Hematopoietic multipotent progenitor cell treated with erythropoietin and hydrocortisone succinate and interleukin-3 and kit ligand, for 15 days (in vitro differentiated cells): Measurements from ENCODE around the gene FLYWCH2.

Source experiments
- DNase-seq: peaks from one replicate; pipeline ENCODE4 v3.0.0-alpha.2; 2015; ENCODE audit warnings: low spot score

The FLYWCH2 gene, protein sequence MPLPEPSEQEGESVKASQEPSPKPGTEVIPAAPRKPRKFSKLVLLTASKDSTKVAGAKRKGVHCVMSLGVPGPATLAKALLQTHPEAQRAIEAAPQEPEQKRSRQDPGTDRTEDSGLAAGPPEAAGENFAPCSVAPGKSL

GRCh38 chr16:2882650-2883457 lies at the start of gene FLYWCH2:
FLYWCH2 (plus strand) TSS chr16:2883215; CDS start chr16:2896450, 13,235 bp downstream.
- DNase-seq = peak; percentile 96

DNA sequence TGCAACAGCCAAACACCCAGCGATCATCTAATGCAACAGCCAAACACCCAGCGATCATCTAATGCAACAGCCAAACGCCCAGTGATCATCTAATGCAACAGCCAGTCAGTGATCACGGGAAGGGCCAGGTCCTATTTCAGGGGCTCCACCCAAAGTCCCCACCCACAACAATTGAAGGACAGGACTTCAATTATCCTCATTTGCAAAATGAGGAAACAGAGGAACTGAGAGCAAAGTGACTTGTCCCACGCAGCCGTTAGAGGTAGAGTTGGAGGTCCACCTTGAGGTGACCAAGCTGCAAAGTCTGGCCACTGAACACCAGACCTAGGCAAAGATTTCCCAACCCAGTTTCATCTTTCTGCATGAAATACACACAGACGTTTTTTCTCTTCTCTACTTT lies 49.2 kb upstream of the FLYWCH2 start:
- no peak for DNase-seq

DNA sequence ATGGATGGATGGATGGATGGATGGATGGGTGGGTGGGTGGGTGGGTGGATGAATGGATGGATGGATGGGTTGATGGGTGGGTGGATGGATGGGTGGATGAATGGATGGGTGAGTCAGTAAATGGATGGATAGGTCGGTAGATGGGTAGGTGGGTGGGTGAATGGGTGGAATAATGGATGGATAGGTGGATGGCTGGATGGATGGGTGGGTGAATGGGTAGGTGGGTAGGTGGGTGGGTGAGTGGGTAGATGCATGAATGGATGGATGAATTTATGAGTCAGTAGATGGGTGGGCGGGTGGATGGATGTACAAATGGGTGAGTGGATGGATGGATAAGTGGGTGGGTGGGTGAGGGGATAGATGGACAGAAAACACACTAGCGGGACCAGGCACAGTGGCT lies 48.0 kb upstream of the FLYWCH2 start:
- no peak for DNase-seq

GRCh38 chr16:2835638-2836493 lies 47.1 kb upstream of the FLYWCH2 start:
- DNase-seq = no peak

DNA sequence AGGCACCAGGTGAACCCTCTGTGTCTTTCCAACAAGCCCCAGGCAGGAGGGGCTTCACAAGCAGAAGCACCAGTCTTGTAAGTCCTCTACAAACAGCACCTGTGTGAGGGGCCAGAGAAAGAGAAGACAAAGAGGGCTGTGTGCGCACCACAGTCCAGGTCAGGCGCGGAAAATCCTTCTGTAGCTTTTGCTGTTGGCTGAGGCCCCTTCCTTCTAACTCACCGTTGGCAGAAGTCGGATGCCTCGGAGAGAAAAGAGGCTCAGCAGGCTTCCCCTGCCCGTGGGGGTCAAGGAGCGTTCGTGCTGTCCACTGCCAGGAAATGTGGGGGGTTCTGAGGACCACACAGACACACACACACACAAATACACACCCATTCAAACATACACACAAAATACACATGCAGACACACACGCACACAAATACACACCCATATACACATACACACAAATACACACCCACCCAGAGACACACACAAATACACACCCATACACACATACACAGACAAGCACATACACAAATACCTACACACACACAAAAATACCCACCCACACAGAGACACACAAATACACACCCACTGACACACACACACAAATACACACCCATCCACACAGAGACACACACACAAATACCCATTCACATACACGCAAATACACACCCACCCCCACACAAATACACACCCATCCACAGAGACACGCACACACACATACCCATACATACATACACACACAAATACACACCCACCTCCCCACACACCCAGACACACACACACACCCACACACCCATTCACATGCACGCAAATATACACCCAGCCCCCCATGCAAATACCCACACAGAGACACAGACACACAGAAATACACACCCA lies 46.1 kb upstream of the FLYWCH2 start:
- no peak for DNase-seq

DNA sequence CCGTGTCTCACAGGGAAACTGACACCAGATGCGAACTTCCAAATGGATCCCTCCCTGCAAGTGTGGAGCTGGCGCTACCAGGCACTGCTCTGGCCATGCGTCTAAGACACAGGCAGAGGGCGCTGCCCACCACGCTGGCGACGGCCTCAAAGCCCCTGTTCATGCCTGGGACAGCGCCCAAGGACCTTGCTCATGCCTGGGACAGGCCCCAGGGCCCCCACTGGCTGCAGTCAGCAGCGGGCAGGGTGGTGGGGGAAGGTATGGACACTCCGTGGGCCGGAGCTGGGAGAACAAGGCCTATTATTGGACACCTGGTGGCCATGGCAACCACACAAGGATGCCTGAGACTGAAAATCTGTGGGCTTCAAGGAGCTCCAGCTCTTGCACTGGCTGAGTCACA lies 44.1 kb upstream of the FLYWCH2 start:
- DNase-seq = peak; percentile 16

DNA sequence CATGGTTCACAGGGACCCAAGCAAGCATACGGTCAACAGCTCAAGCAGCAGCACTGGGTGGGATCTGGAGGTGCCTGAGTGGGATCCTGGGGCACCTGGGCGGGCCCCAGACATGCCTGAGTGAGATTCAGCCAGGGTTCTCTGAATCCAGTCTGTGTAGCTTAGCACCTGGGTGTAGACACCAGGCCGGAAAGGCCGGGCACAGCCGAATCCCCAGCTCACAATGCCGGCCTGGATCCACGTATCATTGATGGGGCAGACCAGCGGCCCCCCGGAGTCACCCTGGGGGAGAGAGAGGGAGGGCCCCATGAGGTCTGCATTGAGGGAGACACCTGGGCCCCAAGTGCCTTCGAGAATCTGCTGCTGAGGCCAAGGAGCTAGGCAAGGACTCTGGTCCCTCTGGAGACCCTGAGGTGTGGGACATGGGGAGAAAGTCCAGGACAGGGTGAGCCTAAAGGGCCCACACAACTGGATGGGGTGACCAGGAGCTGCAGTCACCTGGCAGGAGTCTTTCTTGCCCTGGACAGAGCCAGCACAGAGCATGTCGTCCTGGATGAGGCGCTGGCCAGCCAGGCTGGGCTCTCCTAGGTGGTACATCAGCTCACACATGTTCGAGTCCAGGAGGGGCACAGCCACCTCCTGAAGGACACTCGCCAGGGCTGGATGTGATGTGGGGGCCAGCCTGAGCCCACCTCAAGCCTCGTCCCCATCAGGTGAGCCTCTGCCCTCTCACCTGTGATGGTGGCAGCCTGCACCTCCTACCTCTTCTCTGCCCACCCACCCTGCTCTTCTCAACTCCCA lies 43.2 kb upstream of the FLYWCH2 start:
- DNase-seq = no peak

DNA sequence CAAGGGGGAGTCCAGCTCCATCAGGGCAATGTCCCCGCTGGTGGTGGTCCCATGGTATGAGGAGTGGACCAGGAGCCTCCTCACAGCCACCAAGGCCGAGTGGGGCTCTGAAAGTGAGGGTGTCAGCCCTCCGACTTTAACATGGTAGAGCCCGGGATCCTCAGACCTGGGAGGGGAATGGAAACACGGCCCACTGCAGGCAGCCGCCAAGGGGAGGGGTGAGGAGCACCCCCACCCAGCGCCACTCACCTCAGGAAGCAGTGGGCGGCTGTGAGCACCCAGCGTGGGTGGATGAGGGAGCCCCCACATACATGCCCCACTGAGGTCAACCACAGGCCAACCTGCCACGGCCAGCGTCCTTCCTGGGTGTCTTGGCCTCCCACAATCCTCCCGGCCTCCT lies 42.1 kb upstream of the FLYWCH2 start:
- DNase-seq = no peak

DNA sequence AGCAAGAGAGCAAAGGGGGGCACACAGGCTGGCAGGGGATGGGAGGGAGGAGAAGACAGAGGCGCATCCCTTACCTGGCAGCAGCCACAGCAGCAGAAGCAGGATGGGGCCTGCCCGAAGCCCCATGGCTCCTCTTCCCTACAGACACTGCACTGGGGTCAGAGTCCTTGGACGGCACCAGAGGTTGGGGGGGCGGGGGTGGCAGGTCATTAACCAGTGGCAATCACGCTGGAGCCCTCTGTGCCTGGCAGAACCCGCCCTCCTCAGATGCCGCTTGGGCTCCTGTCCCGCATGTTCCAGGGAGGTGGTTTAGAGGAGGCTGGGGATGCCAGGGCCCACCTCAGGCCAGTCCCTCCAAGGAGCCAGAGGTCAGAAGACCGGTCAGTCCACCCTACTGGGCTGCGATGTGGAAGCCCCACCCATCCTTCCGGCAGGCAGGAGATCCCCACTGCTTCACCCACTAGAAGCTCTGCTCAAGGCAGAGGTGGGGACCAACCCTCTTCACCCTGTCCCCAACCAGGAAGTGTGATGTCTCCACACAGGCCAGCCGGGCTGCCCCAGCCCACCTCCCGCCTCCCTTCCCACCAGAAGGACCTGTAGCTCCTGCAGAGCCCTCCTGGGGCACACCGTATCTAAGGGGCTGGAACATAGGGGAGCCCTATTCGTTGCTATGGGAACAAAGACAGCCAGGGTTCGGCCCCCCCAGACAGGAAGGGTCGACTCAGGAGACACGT lies 41.2 kb upstream of the FLYWCH2 start:
- no peak for DNase-seq

GRCh38 chr16:2842340-2843000 lies 40.5 kb upstream of the FLYWCH2 start:
- peak; percentile 40 for DNase-seq

- no peak for DNase-seq
These were observed 39.5 kb upstream of the FLYWCH2 start for GRCh38 chr16:2843526-2843925.

DNA sequence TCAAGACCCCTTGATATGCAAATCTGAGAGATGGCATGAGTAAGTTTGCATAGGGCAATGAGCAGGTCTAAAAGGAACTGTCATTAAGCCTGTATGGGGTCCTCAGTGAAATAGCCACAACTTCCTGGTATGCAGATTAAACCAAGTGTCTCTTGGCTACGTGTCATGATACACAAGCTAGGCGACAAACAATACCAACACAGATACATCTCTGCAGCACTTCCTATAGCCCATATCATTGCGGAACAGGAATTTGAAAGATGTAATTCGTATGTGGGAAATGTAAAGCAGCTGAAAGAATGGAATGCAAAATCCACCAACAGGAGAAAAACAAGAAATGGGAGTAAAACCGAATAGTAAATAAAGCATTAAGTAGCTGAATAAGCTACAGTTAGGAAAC lies 37.9 kb upstream of the FLYWCH2 start:
- no peak for DNase-seq

GRCh38 chr16:2846511-2847310 lies 36.3 kb upstream of the FLYWCH2 start:
- no peak for DNase-seq

DNA sequence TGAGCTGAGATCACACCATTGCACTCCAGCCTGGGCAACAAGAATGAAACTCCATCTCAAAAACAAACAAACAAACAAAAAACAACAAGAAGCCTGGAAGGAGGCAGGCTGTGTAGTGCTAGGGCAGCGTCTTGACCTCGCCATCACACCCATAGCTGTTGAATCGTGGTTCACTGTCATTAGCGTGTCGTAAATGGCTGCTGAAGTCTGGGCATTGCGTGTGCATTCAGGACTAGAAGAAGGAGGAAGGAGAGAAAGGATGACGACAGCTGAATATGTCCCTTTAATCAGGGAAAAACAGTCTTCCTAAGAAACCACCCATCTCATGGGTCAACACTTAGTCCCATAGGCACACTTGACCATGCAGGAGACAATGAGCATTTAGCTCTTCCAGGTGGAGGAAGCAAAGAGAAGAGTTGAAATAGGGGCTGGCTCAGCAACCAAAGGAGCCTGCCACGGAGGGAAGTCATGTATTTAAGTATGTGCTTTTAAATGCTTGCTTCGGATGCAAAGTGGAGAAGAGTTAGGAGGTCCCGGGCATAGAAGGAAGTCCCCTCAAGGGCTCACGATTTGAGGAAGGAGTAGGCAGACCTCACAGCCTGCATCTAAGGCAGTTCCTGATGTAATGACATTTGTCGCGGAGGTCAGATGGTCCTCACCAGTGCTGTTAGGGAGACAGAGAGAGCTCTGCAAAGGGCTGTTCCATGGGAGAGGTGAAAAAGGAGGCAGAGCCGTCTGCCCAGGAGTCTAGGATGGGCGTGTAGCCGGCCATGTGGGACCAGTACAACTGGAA lies 33.9 kb upstream of the FLYWCH2 start:
- no peak for DNase-seq

DNA sequence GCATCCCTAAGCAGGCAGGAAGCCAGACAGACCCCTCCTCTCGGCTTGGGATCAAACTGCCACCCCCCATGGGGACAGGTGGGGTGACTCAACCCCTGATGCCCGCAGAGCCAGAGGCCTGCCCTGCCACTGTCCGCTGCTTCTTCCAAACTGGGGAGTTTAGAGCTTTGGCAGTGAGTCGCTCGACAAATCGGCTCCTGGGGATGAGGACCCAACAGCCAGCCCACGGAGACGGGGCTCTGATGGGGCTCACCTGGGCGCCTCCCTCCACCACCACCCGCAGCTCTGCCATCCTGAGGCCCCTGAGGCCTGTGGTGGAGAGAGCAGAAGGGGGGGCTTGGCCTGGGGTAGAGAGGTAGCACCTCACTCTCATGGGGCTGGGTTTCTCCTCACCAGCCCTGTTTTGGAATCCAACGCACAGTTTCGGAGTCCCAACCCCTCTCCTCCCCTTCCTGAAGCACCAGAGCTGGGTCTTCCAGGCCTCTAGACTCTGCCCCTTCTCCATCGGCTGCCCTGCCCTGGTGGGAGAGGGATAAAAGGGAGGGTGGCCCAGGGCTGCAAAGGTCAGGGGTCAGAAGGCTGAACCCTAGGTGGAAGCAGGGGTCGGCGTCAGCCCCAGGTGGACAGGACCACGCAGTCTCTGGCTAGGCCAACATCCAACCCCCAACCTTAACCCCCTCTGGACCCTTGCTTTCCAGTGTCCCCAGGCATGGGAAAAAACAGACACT lies 30.8 kb upstream of the FLYWCH2 start:
- DNase-seq = no peak

- DNase-seq = no peak
These were observed 30.1 kb upstream of the FLYWCH2 start for GRCh38 chr16:2852731-2853507.
